ENCODE measurements around the gene PHAF1.

DNA sequence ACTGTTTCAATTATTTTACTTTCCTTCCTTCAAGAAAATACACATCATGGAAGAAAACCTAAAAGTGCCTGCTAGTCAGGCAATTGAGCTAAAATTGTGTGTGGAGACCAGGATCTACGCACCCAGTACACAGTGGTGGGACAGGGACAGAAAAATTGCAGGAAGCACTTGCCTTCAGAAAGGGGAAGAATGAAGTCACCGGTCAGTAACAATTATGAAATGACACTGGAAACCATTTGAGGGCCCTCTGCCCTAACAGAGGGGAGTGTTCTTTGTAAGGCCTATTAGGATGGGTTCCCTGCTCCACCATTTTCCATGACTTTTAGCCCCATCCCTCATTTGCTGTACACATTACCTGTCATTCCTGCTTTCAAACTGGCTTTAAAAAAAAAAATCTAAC lies 4.5 kb upstream of the PHAF1 start:
- TF ChIP-seq POLR2A (IDR thresholded peaks at IDR 0.05; ENCODE audit: borderline replicate concordance, extremely low read depth, insufficient read depth, insufficient read length) (no peak), YY1 (IDR thresholded peaks at IDR 0.05; ENCODE audit: extremely low read depth, insufficient replicate concordance, low read depth, low read length) (no peak), ZFX (IDR thresholded peaks at IDR 0.05) (no peak), REST (IDR thresholded peaks at IDR 0.05; ENCODE audit: low read depth) (no peak), TCF7L2 (IDR thresholded peaks at IDR 0.05; ENCODE audit: borderline replicate concordance, extremely low read depth, insufficient read depth, insufficient read length) (no peak), EZH2phosphoT487 (IDR thresholded peaks at IDR 0.05; ENCODE audit: borderline replicate concordance) (no peak), RAD21 (IDR thresholded peaks at IDR 0.05; ENCODE audit: low read depth) (no peak), POLR2AphosphoS5 (IDR thresholded peaks at IDR 0.05; ENCODE audit: low read depth, low read length) (no peak), ZNF274 (IDR thresholded peaks at IDR 0.05; ENCODE audit: low read depth, low read length) (no peak), EZH2 (IDR thresholded peaks at IDR 0.05) (no peak), JUND (IDR thresholded peaks at IDR 0.05) (no peak)
- TF ChIP-seq, protein P1, sequence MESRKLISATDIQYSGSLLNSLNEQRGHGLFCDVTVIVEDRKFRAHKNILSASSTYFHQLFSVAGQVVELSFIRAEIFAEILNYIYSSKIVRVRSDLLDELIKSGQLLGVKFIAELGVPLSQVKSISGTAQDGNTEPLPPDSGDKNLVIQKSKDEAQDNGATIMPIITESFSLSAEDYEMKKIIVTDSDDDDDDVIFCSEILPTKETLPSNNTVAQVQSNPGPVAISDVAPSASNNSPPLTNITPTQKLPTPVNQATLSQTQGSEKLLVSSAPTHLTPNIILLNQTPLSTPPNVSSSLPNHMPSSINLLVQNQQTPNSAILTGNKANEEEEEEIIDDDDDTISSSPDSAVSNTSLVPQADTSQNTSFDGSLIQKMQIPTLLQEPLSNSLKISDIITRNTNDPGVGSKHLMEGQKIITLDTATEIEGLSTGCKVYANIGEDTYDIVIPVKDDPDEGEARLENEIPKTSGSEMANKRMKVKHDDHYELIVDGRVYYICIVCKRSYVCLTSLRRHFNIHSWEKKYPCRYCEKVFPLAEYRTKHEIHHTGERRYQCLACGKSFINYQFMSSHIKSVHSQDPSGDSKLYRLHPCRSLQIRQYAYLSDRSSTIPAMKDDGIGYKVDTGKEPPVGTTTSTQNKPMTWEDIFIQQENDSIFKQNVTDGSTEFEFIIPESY (IDR thresholded peaks at IDR 0.05; ENCODE audit: extremely low read depth, insufficient replicate concordance, low read length), result no peak
- TF ChIP-seq, protein P2, sequence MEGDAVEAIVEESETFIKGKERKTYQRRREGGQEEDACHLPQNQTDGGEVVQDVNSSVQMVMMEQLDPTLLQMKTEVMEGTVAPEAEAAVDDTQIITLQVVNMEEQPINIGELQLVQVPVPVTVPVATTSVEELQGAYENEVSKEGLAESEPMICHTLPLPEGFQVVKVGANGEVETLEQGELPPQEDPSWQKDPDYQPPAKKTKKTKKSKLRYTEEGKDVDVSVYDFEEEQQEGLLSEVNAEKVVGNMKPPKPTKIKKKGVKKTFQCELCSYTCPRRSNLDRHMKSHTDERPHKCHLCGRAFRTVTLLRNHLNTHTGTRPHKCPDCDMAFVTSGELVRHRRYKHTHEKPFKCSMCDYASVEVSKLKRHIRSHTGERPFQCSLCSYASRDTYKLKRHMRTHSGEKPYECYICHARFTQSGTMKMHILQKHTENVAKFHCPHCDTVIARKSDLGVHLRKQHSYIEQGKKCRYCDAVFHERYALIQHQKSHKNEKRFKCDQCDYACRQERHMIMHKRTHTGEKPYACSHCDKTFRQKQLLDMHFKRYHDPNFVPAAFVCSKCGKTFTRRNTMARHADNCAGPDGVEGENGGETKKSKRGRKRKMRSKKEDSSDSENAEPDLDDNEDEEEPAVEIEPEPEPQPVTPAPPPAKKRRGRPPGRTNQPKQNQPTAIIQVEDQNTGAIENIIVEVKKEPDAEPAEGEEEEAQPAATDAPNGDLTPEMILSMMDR (IDR thresholded peaks at IDR 0.05 in 2 of 3, conservative IDR thresholded peaks at IDR 0.05 in 1 of 3; ENCODE audit: borderline replicate concordance in 1 of 3, insufficient read depth in 1 of 3, low read depth in 2 of 3, low read length in 2 of 3), result no peak
